ENCODE results near the gene COL4A1. TPM values are rescaled to one million over a fixed set of nuclear protein-coding genes. Genes with fewer than 3 reads are reported as not detected.

The COL4A1 gene
- total RNA-seq, 2 donors from 2014 or later = 80.4 to 253 TPM

DNA sequence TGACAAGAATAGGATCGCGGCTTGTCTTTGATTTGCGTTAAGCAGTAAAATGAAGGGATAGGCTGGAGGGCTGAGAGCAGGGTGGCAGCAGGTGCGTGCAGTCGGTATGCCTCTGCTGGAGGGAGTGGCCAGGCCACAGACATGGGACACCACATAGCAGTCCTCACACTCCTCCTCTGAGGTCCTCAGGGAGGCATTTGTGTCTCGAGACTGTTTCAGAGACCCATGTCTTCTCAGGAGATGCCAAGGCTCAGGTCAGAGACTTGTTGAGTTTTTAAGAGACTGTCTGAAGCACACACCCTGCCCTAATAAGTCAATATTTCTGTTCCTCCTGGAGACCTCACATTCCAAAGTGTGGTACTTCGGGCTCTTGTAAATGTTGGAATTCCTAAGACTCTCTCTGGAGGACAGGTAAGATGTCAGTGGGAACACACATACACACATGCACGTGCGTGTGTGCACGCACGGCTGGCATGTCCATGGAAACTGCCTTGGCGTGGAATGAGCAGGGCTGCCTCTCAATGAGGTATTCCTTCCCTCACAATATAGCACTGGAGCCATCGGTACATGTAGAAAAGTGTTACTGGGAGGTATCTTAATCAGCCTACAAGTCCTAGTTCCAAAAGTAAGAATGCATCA, 46.5 kb upstream of the COL4A1 start:
- WGBS, 2 donors = 95 to 96% methylated on average over 13 of the region's 13 CpGs
- no peak overlapping the region for H3K27ac ChIP-seq
- intact Hi-C loops (cut with DNase I) = no loop called here
- no peaks in the 10 kb centered on the region for H3K9me3 ChIP-seq
- peaks cover 12% of the 10 kb centered on the region for H3K4me1 ChIP-seq
- no peaks in the 10 kb centered on the region for H3K27me3 ChIP-seq
- no peak for ATAC-seq
- H3K4me3 ChIP-seq = no peak overlapping the region
- TF ChIP-seq, protein P1, sequence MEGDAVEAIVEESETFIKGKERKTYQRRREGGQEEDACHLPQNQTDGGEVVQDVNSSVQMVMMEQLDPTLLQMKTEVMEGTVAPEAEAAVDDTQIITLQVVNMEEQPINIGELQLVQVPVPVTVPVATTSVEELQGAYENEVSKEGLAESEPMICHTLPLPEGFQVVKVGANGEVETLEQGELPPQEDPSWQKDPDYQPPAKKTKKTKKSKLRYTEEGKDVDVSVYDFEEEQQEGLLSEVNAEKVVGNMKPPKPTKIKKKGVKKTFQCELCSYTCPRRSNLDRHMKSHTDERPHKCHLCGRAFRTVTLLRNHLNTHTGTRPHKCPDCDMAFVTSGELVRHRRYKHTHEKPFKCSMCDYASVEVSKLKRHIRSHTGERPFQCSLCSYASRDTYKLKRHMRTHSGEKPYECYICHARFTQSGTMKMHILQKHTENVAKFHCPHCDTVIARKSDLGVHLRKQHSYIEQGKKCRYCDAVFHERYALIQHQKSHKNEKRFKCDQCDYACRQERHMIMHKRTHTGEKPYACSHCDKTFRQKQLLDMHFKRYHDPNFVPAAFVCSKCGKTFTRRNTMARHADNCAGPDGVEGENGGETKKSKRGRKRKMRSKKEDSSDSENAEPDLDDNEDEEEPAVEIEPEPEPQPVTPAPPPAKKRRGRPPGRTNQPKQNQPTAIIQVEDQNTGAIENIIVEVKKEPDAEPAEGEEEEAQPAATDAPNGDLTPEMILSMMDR (IDR thresholded peaks at IDR 0.05) = no peak
- TF ChIP-seq POLR2A (IDR thresholded peaks at IDR 0.05) = no peak
- DNase-seq = no peak
- no peaks in the 10 kb centered on the region for H3K36me3 ChIP-seq (replicated peaks in 1 of 2; ENCODE audit: insufficient read depth in 1 of 2, low read depth in 2 of 2)

DNA sequence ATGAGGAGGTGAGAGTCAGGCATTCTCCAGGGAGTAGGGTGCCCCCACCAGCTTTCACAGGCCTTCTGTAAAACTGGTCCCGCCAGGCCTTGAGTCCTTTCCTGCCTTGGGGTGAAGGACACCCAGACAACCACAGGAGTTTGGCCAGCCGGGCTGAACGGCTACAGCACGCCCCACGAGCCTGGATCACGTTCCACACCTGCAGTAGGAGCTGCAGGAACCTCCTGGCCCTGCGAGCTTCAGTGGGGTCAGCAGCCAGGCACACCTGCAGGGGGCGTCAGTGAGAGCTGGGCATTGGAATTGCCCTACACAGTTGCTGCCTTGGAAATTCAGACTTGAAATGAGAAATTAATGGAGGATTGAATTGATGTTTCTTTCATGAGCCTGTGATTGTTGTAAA, 45.8 kb upstream of the COL4A1 start:
- DNase-seq (no peak), ATAC-seq (no peak)
- intact Hi-C loops (cut with DNase I) = no loop called here
- Histone ChIP-seq H3K9me3 (no peaks in the 10 kb centered on the region), H3K4me3 (no peak overlapping the region), H3K27me3 (no peaks in the 10 kb centered on the region), H3K36me3 (replicated peaks in 1 of 2; ENCODE audit: insufficient read depth in 1 of 2, low read depth in 2 of 2) (no peaks in the 10 kb centered on the region), H3K27ac (no peak overlapping the region), H3K4me1 (peaks cover 15% of the 10 kb centered on the region)
- no peak for TF ChIP-seq POLR2A (IDR thresholded peaks at IDR 0.05)
- TF ChIP-seq, protein P1 (IDR thresholded peaks at IDR 0.05) = no peak
- 29 to 76% methylated on average over 1 to 8 of the region's 8 CpGs for WGBS, 2 donors

DNA sequence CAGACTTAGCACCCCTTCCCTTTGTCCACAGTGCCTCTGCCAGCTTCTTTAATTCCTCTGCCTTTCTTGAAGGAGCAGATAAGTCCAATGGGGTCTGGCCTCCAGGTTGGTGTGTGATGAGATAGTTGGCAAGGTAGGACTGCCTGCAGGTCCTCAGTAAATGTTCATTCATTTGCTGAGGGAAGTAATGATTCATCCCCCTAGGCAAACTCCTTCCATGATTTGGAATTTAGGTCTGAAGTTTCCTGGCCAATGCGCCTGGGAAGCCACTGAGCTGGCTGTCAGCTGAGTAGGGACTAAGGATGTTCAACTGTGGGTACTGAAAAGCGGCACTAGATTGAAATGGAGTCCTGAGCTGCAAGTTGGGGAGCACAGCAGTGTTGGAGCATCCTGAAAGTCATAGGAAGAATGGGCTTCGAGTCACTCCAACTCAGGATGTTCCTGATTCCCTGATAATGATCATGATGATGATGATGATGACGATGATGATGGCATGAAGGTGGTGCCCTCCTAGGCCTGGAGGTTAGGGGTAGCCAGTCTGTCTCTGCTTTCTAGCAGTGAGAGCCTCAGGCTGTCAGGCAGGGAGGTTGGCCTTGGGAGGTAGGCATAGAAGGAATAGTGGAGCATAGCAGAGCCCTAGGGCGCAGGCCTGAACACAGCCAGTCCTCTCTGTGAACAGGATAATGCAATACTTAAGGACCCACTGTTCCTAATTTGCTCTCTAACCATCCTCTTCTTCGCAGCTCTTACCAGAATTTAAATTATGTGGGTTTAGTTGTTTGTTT, 44.9 kb upstream of the COL4A1 start:
- no peak overlapping the region for H3K27ac ChIP-seq
- H3K4me1 ChIP-seq = peaks cover 18% of the 10 kb centered on the region
- H3K4me3 ChIP-seq = no peak overlapping the region
- H3K27me3 ChIP-seq = no peaks in the 10 kb centered on the region
- TF ChIP-seq POLR2A (IDR thresholded peaks at IDR 0.05) = no peak
- TF ChIP-seq, protein P1 (IDR thresholded peaks at IDR 0.05) = no peak
- H3K9me3 ChIP-seq = no peaks in the 10 kb centered on the region
- intact Hi-C loops (cut with DNase I) = no loop called here
- WGBS, 2 donors = 85 to 92% methylated on average over 6 of the region's 6 CpGs
- DNase-seq (no peak), ATAC-seq (no peak)
- H3K36me3 ChIP-seq (replicated peaks in 1 of 2; ENCODE audit: insufficient read depth in 1 of 2, low read depth in 2 of 2) = no peaks in the 10 kb centered on the region

GRCh38 chr13:110350509-110350908, 43.6 kb upstream of the COL4A1 start:
- Histone ChIP-seq H3K36me3 (replicated peaks in 1 of 2; ENCODE audit: insufficient read depth in 1 of 2, low read depth in 2 of 2) (no peaks in the 10 kb centered on the region), H3K4me1 (peaks cover 18% of the 10 kb centered on the region)
- WGBS, 2 donors = 83 to 100% methylated on average over 3 of the region's 3 CpGs

More at GRCh38 chr13:110350509-110350908, 43.6 kb upstream of the COL4A1 start:
- no peak overlapping the region for H3K4me3 ChIP-seq
- ATAC-seq (no peak), DNase-seq (no peak)
- TF ChIP-seq, protein P1 (IDR thresholded peaks at IDR 0.05) = no peak
- no peak for TF ChIP-seq POLR2A (IDR thresholded peaks at IDR 0.05)
- intact Hi-C loops (cut with DNase I) = no loop called here
- no peak overlapping the region for H3K27ac ChIP-seq
- H3K9me3 ChIP-seq = no peaks in the 10 kb centered on the region
- no peaks in the 10 kb centered on the region for H3K27me3 ChIP-seq
